ENCODE results near the gene DLG2.

DNA sequence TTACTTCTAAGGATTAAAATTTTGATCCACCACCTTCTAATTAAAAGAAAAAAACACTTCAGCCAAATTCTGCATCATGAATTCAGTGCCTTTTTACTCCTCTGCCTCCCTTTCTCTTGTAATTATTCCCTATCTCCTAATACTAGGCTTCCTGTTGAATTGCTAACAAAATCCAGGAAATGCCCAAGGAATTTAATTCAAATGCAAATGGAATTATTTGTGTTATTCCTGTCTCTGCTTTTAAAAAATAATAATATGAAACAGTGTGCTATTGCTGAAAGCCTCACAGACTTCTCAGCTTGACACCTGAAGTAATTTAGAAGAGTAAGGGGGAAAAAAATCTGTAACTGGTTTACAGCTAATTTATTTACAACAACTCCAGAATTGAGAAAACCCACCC lies 85.5 kb downstream of the DLG2 start:
- TF ChIP-seq, protein P1, sequence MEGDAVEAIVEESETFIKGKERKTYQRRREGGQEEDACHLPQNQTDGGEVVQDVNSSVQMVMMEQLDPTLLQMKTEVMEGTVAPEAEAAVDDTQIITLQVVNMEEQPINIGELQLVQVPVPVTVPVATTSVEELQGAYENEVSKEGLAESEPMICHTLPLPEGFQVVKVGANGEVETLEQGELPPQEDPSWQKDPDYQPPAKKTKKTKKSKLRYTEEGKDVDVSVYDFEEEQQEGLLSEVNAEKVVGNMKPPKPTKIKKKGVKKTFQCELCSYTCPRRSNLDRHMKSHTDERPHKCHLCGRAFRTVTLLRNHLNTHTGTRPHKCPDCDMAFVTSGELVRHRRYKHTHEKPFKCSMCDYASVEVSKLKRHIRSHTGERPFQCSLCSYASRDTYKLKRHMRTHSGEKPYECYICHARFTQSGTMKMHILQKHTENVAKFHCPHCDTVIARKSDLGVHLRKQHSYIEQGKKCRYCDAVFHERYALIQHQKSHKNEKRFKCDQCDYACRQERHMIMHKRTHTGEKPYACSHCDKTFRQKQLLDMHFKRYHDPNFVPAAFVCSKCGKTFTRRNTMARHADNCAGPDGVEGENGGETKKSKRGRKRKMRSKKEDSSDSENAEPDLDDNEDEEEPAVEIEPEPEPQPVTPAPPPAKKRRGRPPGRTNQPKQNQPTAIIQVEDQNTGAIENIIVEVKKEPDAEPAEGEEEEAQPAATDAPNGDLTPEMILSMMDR (conservative IDR thresholded peaks at IDR 0.05; ENCODE audit: low read length): no peak
- no peak for TF ChIP-seq EZH2phosphoT487 (IDR thresholded peaks at IDR 0.05; ENCODE audit: borderline replicate concordance, low read depth, low read length)
